Nephron progenitor cell (in vitro differentiated cells): ENCODE data around the gene CACNA2D2.

Experiments
- DNase-seq: peaks from one replicate; pipeline ENCODE4 v3.0.0; 2021
- H3K27ac Mint-ChIP-seq: 2 replicates; pipeline ENCODE4 v1.8.0; 2021; ENCODE audit warnings: mild to moderate bottlenecking, moderate library complexity, mixed read lengths
- H3K27me3 Mint-ChIP-seq: 2 replicates; pipeline ENCODE4 v1.8.0; 2021; ENCODE audit warnings: mild to moderate bottlenecking, low read depth, mixed read lengths; ENCODE audit not compliant: poor library complexity
- H3K36me3 Mint-ChIP-seq: 2 replicates; pipeline ENCODE4 v1.8.0; 2021; ENCODE audit warnings: low read depth, mixed read lengths
- H3K4me1 Mint-ChIP-seq: 2 replicates; pipeline ENCODE4 v1.8.0; 2021; ENCODE audit warnings: mixed read lengths
- H3K4me3 Mint-ChIP-seq: 2 replicates; pipeline ENCODE4 v1.8.0; 2021; ENCODE audit warnings: mild to moderate bottlenecking, moderate library complexity, mixed read lengths
- H3K9me3 Mint-ChIP-seq: 2 replicates; pipeline ENCODE4 v1.8.0; 2021; ENCODE audit warnings: mild to moderate bottlenecking, moderate library complexity, mixed read lengths
- TF ChIP-seq, protein P1 (sequence below): fragments of 200-600 bp; sonication (generic); IDR thresholded peaks from 2 replicates; pipeline ENCODE4 v1.5.0; 2021; ENCODE audit warnings: antibody characterized with exemption

CACNA2D2 gene

DNA sequence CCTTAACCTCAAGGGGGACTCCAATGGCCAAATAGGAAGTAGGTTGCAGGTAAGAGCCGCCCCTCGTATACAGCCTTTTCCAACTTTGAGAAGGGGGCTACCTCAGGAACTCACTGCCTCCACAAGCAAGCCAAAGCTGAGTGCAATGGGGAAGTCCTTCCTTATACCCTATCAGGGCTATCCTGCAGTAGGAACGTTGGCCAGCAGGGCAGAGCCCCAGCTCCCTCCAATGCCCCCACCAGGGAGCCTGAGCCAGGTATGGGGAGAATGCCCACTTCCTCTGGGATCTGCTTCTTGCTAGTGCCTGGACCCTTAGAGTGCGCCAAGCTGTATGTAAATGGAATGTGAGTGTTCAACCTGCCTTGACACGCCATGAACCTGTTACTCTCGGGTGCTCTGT, 16.3 kb downstream of the CACNA2D2 start:
- peaks cover 42% of the 10 kb centered on the region for H3K4me1 Mint-ChIP-seq
- TF ChIP-seq, protein P1, sequence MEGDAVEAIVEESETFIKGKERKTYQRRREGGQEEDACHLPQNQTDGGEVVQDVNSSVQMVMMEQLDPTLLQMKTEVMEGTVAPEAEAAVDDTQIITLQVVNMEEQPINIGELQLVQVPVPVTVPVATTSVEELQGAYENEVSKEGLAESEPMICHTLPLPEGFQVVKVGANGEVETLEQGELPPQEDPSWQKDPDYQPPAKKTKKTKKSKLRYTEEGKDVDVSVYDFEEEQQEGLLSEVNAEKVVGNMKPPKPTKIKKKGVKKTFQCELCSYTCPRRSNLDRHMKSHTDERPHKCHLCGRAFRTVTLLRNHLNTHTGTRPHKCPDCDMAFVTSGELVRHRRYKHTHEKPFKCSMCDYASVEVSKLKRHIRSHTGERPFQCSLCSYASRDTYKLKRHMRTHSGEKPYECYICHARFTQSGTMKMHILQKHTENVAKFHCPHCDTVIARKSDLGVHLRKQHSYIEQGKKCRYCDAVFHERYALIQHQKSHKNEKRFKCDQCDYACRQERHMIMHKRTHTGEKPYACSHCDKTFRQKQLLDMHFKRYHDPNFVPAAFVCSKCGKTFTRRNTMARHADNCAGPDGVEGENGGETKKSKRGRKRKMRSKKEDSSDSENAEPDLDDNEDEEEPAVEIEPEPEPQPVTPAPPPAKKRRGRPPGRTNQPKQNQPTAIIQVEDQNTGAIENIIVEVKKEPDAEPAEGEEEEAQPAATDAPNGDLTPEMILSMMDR: no peak
- DNase-seq: no peak
- peaks cover 22% of the 10 kb centered on the region for H3K27me3 Mint-ChIP-seq
- no peak overlapping the region for H3K4me3 Mint-ChIP-seq
- no peaks in the 10 kb centered on the region for H3K9me3 Mint-ChIP-seq
- no peak overlapping the region for H3K27ac Mint-ChIP-seq
- H3K36me3 Mint-ChIP-seq: no peaks in the 10 kb centered on the region

DNA sequence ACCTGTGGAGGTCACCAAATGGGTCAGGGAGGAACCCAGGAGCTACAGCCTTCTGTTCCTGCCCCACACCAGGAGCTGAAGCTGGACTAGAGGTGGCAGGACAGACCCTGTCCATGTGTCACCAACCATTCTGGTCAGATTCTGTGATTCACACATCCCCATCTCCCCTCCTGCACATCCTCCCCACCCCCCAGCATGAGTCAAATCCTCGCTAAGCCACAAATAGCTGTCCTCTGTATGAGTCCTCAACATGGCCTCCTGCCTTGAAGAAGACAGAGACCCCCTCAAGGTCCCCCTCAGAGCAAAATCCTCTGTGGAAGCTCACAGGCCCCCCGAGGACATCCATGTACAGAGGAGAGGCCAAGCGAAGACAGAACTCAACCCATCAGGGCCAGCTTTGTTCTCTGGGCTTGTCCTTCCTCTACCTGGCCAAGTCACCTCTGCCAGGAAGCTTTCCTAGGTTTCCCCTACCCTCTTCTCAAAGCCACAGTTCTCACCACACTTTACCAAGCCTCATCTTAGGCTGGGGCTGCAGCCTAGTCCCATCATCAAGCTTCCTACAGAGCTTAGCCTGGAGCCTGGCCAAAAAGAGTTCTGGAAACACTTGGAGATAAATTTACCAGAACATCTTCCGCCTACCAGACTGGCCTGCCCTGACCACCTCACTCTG, 17.1 kb downstream of the CACNA2D2 start:
- Mint-ChIP-seq H3K9me3 (no peaks in the 10 kb centered on the region), H3K27me3 (peaks cover 20% of the 10 kb centered on the region), H3K27ac (no peak overlapping the region), H3K4me3 (no peak overlapping the region), H3K36me3 (no peaks in the 10 kb centered on the region), H3K4me1 (peaks cover 50% of the 10 kb centered on the region)
- TF ChIP-seq, protein P1: no peak
- no peak for DNase-seq

DNA sequence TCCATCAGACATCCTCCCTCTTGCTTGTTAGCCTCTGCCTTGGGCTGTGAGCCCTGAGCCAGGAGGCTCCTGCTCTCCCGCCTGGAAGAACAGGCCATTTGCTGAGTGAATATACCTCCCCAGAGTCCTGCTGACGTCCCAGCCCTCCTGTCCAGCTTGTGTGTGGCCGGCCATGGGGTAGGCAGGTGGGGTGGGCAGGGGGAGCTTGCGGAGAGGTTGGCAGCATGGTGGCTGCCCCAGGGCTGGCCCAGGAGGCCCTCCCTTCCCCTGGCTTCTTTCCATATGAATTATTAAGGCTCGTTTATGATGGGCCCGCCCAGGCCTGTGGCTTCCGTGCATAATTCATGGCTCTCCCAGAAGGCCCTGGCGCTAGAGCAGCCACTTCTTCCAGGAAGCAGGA, 18.7 kb downstream of the CACNA2D2 start:
- Mint-ChIP-seq H3K27me3 (peaks cover 21% of the 10 kb centered on the region), H3K9me3 (no peaks in the 10 kb centered on the region), H3K4me3 (no peak overlapping the region), H3K36me3 (no peaks in the 10 kb centered on the region), H3K27ac (peak overlapping the region; percentile 65), H3K4me1 (peaks cover 50% of the 10 kb centered on the region)
- DNase-seq: no peak
- TF ChIP-seq, protein P1: no peak

DNA sequence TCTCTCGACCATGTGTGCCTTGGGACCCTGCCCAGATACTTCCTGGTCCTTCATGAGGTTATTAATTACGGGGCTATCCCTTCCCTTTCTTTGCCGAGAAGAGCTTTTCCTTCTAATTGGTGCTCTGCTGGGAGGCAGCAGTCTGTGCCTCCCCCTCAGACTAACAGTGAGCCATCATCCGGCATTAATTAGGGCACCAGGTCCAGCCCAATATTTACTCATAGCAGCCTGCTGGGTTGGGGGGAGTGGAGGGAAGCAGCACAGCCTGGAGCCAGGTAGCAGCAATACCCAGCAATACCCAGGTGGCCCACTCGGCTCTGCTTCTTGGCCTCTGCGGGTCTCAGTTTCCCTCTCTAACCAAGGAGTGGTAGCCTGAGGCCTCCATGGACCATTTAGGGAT, 20.1 kb downstream of the CACNA2D2 start:
- peaks cover 23% of the 10 kb centered on the region for H3K27me3 Mint-ChIP-seq
- TF ChIP-seq, protein P1: no peak
- DNase-seq: no peak
- peaks cover 47% of the 10 kb centered on the region for H3K4me1 Mint-ChIP-seq
- H3K9me3 Mint-ChIP-seq: no peaks in the 10 kb centered on the region
- no peaks in the 10 kb centered on the region for H3K36me3 Mint-ChIP-seq
- no peak overlapping the region for H3K27ac Mint-ChIP-seq
- no peak overlapping the region for H3K4me3 Mint-ChIP-seq

DNA sequence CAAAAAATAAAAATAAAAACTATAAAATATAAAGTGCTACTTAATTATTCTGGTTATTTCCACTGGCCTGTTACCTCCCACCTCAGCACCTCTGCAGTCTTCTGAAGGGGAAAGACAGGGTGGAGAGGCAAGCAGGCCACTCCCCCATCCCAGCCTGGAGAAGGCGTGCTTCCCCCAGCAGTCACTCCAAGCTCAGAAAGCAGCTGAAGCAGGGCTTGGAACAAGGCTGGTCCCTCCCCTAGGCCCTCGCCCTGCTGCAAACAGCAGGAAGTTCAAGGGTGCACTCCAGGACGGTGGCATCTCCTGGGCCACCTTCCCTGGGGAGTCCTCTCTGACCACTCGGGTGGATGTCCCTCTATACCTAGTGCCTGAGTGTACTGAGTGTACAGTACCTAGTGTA, 21.4 kb downstream of the CACNA2D2 start:
- Mint-ChIP-seq H3K4me3 (no peak overlapping the region), H3K27me3 (peaks cover 20% of the 10 kb centered on the region), H3K36me3 (no peaks in the 10 kb centered on the region), H3K9me3 (no peaks in the 10 kb centered on the region), H3K4me1 (peaks cover 57% of the 10 kb centered on the region), H3K27ac (no peak overlapping the region)
- TF ChIP-seq, protein P1: no peak
- DNase-seq: peak; percentile 28

DNA sequence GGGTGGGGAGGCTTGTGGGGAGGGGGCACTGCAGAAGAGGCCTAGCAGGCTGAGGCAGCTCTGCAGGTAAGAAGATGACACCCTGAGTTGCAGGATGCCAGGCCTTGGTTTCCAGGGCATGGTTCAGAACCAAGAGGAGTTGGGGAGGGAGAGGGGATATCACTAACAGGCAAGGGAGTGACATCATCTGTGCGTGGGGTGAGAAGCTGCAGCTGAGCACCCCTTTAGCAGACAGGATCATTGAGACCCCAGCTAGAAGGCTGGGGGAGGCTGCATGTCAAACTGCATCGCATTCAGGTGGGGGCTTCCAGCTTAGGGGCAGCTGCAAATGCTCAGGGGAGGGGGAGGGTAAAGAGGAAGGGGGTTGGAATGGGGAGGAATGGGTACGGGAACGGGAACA, 23.0 kb downstream of the CACNA2D2 start:
- Mint-ChIP-seq H3K4me1 (peaks cover 59% of the 10 kb centered on the region), H3K36me3 (no peaks in the 10 kb centered on the region), H3K27ac (no peak overlapping the region), H3K9me3 (no peaks in the 10 kb centered on the region), H3K4me3 (no peak overlapping the region), H3K27me3 (peaks cover 19% of the 10 kb centered on the region)
- DNase-seq: no peak
- TF ChIP-seq, protein P1: no peak
